Measurements from ENCODE around the gene ARHGEF11.

Gene ARHGEF11

DNA sequence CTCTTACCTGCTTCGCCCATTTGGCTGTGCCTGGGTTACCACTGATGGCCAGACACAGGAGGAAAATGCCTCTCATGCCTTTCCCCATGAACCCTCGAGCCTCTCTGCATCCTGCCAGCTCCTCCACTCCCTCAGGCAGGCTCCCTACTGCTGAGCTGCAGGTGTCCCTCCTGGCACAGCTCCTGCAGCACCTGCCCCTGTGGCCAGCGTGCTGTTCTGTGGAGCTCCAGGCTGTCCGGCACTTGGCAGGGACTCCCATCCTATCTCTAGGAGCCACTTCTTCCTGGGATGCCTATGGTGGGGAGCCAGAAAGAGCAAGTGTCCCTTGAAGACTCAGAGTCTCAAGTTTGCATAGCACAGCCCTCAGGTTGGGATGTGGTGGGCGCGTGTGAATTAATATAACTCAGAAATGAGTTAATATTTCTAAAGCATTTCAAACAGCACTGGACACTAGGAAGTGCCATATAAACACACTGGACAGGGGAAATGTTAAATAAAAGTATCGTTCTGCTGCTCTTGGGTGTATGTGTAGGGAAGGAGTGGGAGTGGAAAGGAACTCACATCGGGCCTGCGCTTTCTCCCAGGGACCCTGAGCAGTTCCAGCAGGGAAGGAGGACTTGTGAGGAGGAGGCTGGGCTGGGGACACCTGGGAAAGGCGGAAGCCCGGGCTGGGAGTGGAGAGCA is 122.4 kb downstream of the ARHGEF11 start:
- Histone ChIP-seq H3K4me2 (ENCODE audit: low read length) (no peak overlapping the region), H3K4me3 (ENCODE audit: low read length) (no peak overlapping the region)

GRCh38 chr1:156921053-156921529 is 124.5 kb downstream of the ARHGEF11 start:
- Histone ChIP-seq H3K9me2 (replicated peaks; ENCODE audit: control insufficient read depth, low read length) (no peaks in the 10 kb centered on the region), H3K4me1 (ENCODE audit: control insufficient read depth, low read length) (no peaks in the 10 kb centered on the region), H3K36me3 (ENCODE audit: control insufficient read depth, low read length) (no peaks in the 10 kb centered on the region), H3K27ac (ENCODE audit: low read depth, low read length) (no peak overlapping the region), H3K79me2 (ENCODE audit: control insufficient read depth, low read length) (no peaks in the 10 kb centered on the region), H4K20me1 (ENCODE audit: control insufficient read depth, insufficient read depth, low read depth, low read length) (no peaks in the 10 kb centered on the region), H3K4me3 (ENCODE audit: low read length) (no peak overlapping the region), H3K9me3 (ENCODE audit: control insufficient read depth, insufficient read depth, low read length) (no peaks in the 10 kb centered on the region), H3F3A (ENCODE audit: control insufficient read depth, insufficient read depth) (no peaks in the 10 kb centered on the region), H3K4me2 (ENCODE audit: low read length) (no peak overlapping the region), H3K27me3 (ENCODE audit: control insufficient read depth, low read length) (peaks cover 26% of the 10 kb centered on the region)
- TF ChIP-seq EZH2phosphoT487 (IDR thresholded peaks at IDR 0.05; ENCODE audit: borderline replicate concordance, low read length), result no peak
- TF ChIP-seq, protein P1, sequence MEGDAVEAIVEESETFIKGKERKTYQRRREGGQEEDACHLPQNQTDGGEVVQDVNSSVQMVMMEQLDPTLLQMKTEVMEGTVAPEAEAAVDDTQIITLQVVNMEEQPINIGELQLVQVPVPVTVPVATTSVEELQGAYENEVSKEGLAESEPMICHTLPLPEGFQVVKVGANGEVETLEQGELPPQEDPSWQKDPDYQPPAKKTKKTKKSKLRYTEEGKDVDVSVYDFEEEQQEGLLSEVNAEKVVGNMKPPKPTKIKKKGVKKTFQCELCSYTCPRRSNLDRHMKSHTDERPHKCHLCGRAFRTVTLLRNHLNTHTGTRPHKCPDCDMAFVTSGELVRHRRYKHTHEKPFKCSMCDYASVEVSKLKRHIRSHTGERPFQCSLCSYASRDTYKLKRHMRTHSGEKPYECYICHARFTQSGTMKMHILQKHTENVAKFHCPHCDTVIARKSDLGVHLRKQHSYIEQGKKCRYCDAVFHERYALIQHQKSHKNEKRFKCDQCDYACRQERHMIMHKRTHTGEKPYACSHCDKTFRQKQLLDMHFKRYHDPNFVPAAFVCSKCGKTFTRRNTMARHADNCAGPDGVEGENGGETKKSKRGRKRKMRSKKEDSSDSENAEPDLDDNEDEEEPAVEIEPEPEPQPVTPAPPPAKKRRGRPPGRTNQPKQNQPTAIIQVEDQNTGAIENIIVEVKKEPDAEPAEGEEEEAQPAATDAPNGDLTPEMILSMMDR (IDR thresholded peaks at IDR 0.05; ENCODE audit: low read depth, low read length, poor library complexity, severe bottlenecking), result no peak

More for the DNA sequence above, 122.4 kb downstream of the ARHGEF11 start:
- H4K20me1 ChIP-seq (ENCODE audit: control insufficient read depth, insufficient read depth, low read depth, low read length), result no peaks in the 10 kb centered on the region
- H3K9me3 ChIP-seq (ENCODE audit: control insufficient read depth, insufficient read depth, low read length), result no peaks in the 10 kb centered on the region
- H3K36me3 ChIP-seq (ENCODE audit: control insufficient read depth, low read length), result no peaks in the 10 kb centered on the region
- H3K27me3 ChIP-seq (ENCODE audit: control insufficient read depth, low read length), result peaks cover 40% of the 10 kb centered on the region
- no peak overlapping the region for H3K27ac ChIP-seq (ENCODE audit: low read depth, low read length)
- H3K9me2 ChIP-seq (replicated peaks; ENCODE audit: control insufficient read depth, low read length), result no peaks in the 10 kb centered on the region
- no peaks in the 10 kb centered on the region for H3K4me1 ChIP-seq (ENCODE audit: control insufficient read depth, low read length)
- no peak for TF ChIP-seq EZH2phosphoT487 (IDR thresholded peaks at IDR 0.05; ENCODE audit: borderline replicate concordance, low read length)
- TF ChIP-seq, protein P1 (IDR thresholded peaks at IDR 0.05; ENCODE audit: low read depth, low read length, poor library complexity, severe bottlenecking), result no peak
- H3F3A ChIP-seq (ENCODE audit: control insufficient read depth, insufficient read depth), result no peaks in the 10 kb centered on the region
- no peaks in the 10 kb centered on the region for H3K79me2 ChIP-seq (ENCODE audit: control insufficient read depth, low read length)

DNA sequence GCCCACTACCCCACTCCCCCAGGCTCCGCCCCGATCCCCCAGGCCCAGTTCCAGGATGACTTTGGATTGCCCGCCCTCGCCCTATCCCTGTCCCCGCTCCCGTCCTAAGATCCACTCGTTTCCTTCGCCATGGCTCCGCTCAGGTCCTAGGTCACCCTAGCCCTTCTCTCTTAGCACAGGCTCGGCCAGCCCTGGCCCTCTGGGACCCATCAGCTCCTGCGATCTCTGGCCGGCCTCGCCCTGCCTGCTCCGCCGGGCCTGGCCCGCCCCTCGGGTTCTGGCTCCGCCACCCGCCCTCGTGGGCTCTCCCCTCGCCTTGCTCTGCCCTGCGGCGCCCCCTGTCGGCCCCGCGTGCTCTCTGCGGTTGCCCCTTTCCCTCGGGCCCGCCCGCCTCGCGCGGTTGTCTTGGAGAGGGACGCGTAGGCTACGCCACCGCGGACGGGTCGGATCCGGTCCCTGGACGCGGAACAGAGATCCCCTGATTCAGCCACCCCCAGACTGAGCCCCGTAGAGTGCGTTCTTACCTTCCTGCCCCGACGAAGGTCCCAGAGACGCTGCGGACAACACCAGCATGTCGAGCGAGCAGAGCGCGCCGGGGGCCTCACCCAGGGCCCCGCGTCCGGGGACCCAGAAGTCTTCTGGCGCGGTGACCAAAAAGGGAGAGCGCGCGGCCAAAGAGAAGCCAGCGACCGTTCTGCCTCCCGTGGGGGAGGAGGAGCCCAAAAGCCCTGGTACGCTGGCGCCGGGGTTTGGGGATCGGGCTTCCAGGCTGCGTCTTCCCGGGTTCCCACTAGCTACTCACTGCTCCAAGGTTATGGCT is 125.1 kb downstream of the ARHGEF11 start, which contains the start of gene LRRC71:
TSS of gene LRRC71 (plus strand) at position 400 of the 820 bp plus-strand sequence. CDS start at position 572, 172 bp downstream.
- Histone ChIP-seq H3K9me3 (ENCODE audit: control insufficient read depth, insufficient read depth, low read length) (no peaks in the 10 kb centered on the region), H3F3A (ENCODE audit: control insufficient read depth, insufficient read depth) (no peaks in the 10 kb centered on the region), H3K79me2 (ENCODE audit: control insufficient read depth, low read length) (no peaks in the 10 kb centered on the region), H3K27ac (ENCODE audit: low read depth, low read length) (no peak within 1 kb of the TSS), H4K20me1 (ENCODE audit: control insufficient read depth, insufficient read depth, low read depth, low read length) (no peaks in the 10 kb centered on the region), H3K4me3 (ENCODE audit: low read length) (no peak within 1 kb of the TSS), H3K36me3 (ENCODE audit: control insufficient read depth, low read length) (no peaks in the 10 kb centered on the region), H3K4me2 (ENCODE audit: low read length) (no peak within 1 kb of the TSS), H3K27me3 (ENCODE audit: control insufficient read depth, low read length) (peaks cover 24% of the 10 kb centered on the region), H3K9me2 (replicated peaks; ENCODE audit: control insufficient read depth, low read length) (no peaks in the 10 kb centered on the region), H3K4me1 (ENCODE audit: control insufficient read depth, low read length) (no peaks in the 10 kb centered on the region)
- no peak for TF ChIP-seq EZH2phosphoT487 (IDR thresholded peaks at IDR 0.05; ENCODE audit: borderline replicate concordance, low read length)
- TF ChIP-seq, protein P1 (IDR thresholded peaks at IDR 0.05; ENCODE audit: low read depth, low read length, poor library complexity, severe bottlenecking), result peak; percentile 72

Data from DOHH2 (cell line).